Measurements from ENCODE around the gene FCRL6.
A peak's percentile ranks its signal among the peaks of the same experiment; 100 is the strongest.

Gene FCRL6

GRCh38 chr1:159802111-159802510 lies at the start of gene FCRL6:
Gene FCRL6, plus strand, starts transcription at chr1:159802360. Its CDS starts 65 bp downstream, at chr1:159802425.
- no peak for DNase-seq (ENCODE audit: low read depth)

- no peak for DNase-seq (ENCODE audit: low read depth)
These were observed 48.8 kb upstream of the FCRL6 start for GRCh38 chr1:159753386-159753785.

GRCh38 chr1:159755451-159756007 lies 46.6 kb upstream of the FCRL6 start:
- no peak for DNase-seq (ENCODE audit: low read depth)

GRCh38 chr1:159756397-159756796 lies 45.8 kb upstream of the FCRL6 start:
- DNase-seq (ENCODE audit: low read depth) = no peak

GRCh38 chr1:159763686-159764085 lies 38.5 kb upstream of the FCRL6 start:
- no peak for DNase-seq (ENCODE audit: low read depth)

GRCh38 chr1:159765806-159766205 lies 36.4 kb upstream of the FCRL6 start:
- no peak for DNase-seq (ENCODE audit: low read depth)

- DNase-seq (ENCODE audit: low read depth) = no peak
These were observed 30.8 kb upstream of the FCRL6 start for GRCh38 chr1:159771127-159771895.

- no peak for DNase-seq (ENCODE audit: low read depth)
These were observed 27.7 kb upstream of the FCRL6 start for GRCh38 chr1:159774465-159774864.

- no peak for DNase-seq (ENCODE audit: low read depth)
These were observed 26.4 kb upstream of the FCRL6 start for GRCh38 chr1:159775716-159776115.

GRCh38 chr1:159778266-159778665 lies 23.9 kb upstream of the FCRL6 start:
- DNase-seq (ENCODE audit: low read depth) = no peak

- no peak for DNase-seq (ENCODE audit: low read depth)
These were observed 22.7 kb upstream of the FCRL6 start for GRCh38 chr1:159779403-159779851.

- peak; percentile 94 for DNase-seq (ENCODE audit: low read depth)
These were observed 21.3 kb upstream of the FCRL6 start, which contains the start of gene DUSP23 for GRCh38 chr1:159780583-159781582. Gene DUSP23, plus strand, starts transcription at chr1:159780962. Its CDS starts 139 bp downstream, at chr1:159781101.

- no peak for DNase-seq (ENCODE audit: low read depth)
These were observed 20.2 kb upstream of the FCRL6 start for GRCh38 chr1:159781992-159782391.

- DNase-seq (ENCODE audit: low read depth) = no peak
These were observed 18.4 kb upstream of the FCRL6 start for GRCh38 chr1:159783724-159784123.

GRCh38 chr1:159786465-159786864 lies 15.7 kb upstream of the FCRL6 start:
- DNase-seq (ENCODE audit: low read depth) = no peak

GRCh38 chr1:159786966-159787365 lies 15.2 kb upstream of the FCRL6 start:
- no peak for DNase-seq (ENCODE audit: low read depth)

GRCh38 chr1:159790237-159790917 lies 11.8 kb upstream of the FCRL6 start:
- no peak for DNase-seq (ENCODE audit: low read depth)

- DNase-seq (ENCODE audit: low read depth) = no peak
These were observed 11.1 kb upstream of the FCRL6 start for GRCh38 chr1:159791031-159791430.

- DNase-seq (ENCODE audit: low read depth) = no peak
These were observed 10.7 kb upstream of the FCRL6 start for GRCh38 chr1:159791461-159791860.

GRCh38 chr1:159795534-159795933 lies 6.6 kb upstream of the FCRL6 start:
- DNase-seq (ENCODE audit: low read depth) = no peak

GRCh38 chr1:159798893-159799292 lies 3.3 kb upstream of the FCRL6 start:
- no peak for DNase-seq (ENCODE audit: low read depth)
